ENCODE data around the gene KRTAP2-4.

KRTAP2-4 gene

GRCh38 chr17:41015454-41015853 lies 50.2 kb downstream of the KRTAP2-4 start:
- no peaks in the 10 kb centered on the region for H3K36me3 ChIP-seq (ENCODE audit: control insufficient read depth, low read length)
- no peaks in the 10 kb centered on the region for H3K27me3 ChIP-seq (ENCODE audit: control insufficient read depth, low read length)
- no peak overlapping the region for H3K27ac ChIP-seq (ENCODE audit: low read depth, low read length)
- H3K4me2 ChIP-seq (ENCODE audit: low read length) = no peak overlapping the region
- H3K4me3 ChIP-seq (ENCODE audit: low read length) = no peak overlapping the region
- H3K79me2 ChIP-seq (ENCODE audit: control insufficient read depth, low read length) = no peaks in the 10 kb centered on the region
- no peaks in the 10 kb centered on the region for H4K20me1 ChIP-seq (ENCODE audit: control insufficient read depth, insufficient read depth, low read depth, low read length)
- no peak for TF ChIP-seq CTCF (IDR thresholded peaks at IDR 0.05; ENCODE audit: low read depth, low read length, poor library complexity, severe bottlenecking)
- TF ChIP-seq EZH2phosphoT487 (IDR thresholded peaks at IDR 0.05; ENCODE audit: borderline replicate concordance, low read length) = no peak
- H3F3A ChIP-seq (ENCODE audit: control insufficient read depth, insufficient read depth) = no peaks in the 10 kb centered on the region
- H3K4me1 ChIP-seq (ENCODE audit: control insufficient read depth, low read length) = no peaks in the 10 kb centered on the region
- H3K9me2 ChIP-seq (replicated peaks; ENCODE audit: control insufficient read depth, low read length) = no peaks in the 10 kb centered on the region
- H3K9me3 ChIP-seq (ENCODE audit: control insufficient read depth, insufficient read depth, low read length) = no peaks in the 10 kb centered on the region
